Skeletal muscle tissue (tissue), 5 donors: ENCODE data around the gene ABCA7. TPM values are rescaled to one million over a fixed set of nuclear protein-coding genes. Genes with fewer than 3 reads are reported as not detected.
"Not testable (repeated sequence)": the region's sequence is repeated elsewhere in the genome, so short reads cannot be mapped to it uniquely, and the experiment has no call there.

Experiments used
- H3K27ac ChIP-seq: one replicate; pipeline ENCODE4 v1.7.0; 2013; ENCODE audit warnings: mild to moderate bottlenecking, low read depth, low read length, inconsistent platforms
- H3K27me3 ChIP-seq, 3 donors: one replicate each; pipeline ENCODE4 v1.7.0; 2013; ENCODE audit warnings: low read length in 3 of 3; ENCODE audit not compliant: control insufficient read depth in 3 of 3, insufficient read depth in 3 of 3
- H3K36me3 ChIP-seq, 3 donors: one replicate each; pipeline ENCODE4 v1.7.0; 2013; ENCODE audit warnings: low read length in 3 of 3; ENCODE audit not compliant: control insufficient read depth in 3 of 3, insufficient read depth in 3 of 3
- H3K4me1 ChIP-seq, 3 donors: one replicate each; pipeline ENCODE4 v1.7.0; 2013; ENCODE audit warnings: low read length in 3 of 3, mild to moderate bottlenecking in 3 of 3; ENCODE audit not compliant: control insufficient read depth in 3 of 3, insufficient read depth in 3 of 3
- H3K4me3 ChIP-seq, 3 donors: one replicate each; pipeline ENCODE4 v1.7.0; 2013; ENCODE audit warnings: low read length in 3 of 3
- H3K9ac ChIP-seq, 3 donors: one replicate each; pipeline ENCODE4 v1.7.0; 2013; ENCODE audit warnings: low read length in 3 of 3, mild to moderate bottlenecking in 3 of 3, moderate library complexity in 2 of 3, low read depth in 1 of 3
- H3K9me3 ChIP-seq, 3 donors: one replicate each; pipeline ENCODE4 v1.7.0; 2013; ENCODE audit warnings: low read length in 3 of 3; ENCODE audit not compliant: control insufficient read depth in 3 of 3
- small RNA-seq: library from RNA; depleted of rRNA; stranded (forward); fragments of <200 nt; gene quantifications from one replicate; pipeline ENCODE3, GENCODE V24; 2014
- total RNA-seq: library from RNA; depleted of rRNA; stranded (reverse); fragments of >200 nt; gene quantifications from one replicate; pipeline ENCODE4 v1.2.3, GENCODE V29; 2014
- donor health status: Osteomylitis.

Gene ABCA7
- total RNA-seq, 1 donor from 2014 or later, result 6.8 TPM

GRCh38 chr19:1113030-1113985 is 73.4 kb downstream of the ABCA7 start:
- no peaks in the 10 kb centered on the region for H3K27me3 ChIP-seq
- H3K36me3 ChIP-seq, result peaks cover 25 to 32% (median 28%) of the 10 kb centered on the region in 3 donors
- H3K9ac ChIP-seq, result peak overlapping the region; percentile 59 to 82 (median 73)
- H3K9me3 ChIP-seq, result no peaks in the 10 kb centered on the region
- peak overlapping the region; percentile 31 to 60 (median 50) for H3K4me3 ChIP-seq
- peak overlapping the region; percentile 83 for H3K27ac ChIP-seq
- H3K4me1 ChIP-seq, result peaks cover 8 to 20% (median 16%) of the 10 kb centered on the region in 3 donors

- Histone ChIP-seq H3K9ac (peak overlapping the region; percentile 59 to 82 (median 73)), H3K27ac (peak overlapping the region; percentile 83), H3K27me3 (no peaks in the 10 kb centered on the region), H3K36me3 (peaks cover 26 to 35% (median 34%) of the 10 kb centered on the region in 3 donors), H3K4me3 (peak overlapping the region; percentile 31 to 60 (median 50)), H3K4me1 (peaks cover 8 to 20% (median 16%) of the 10 kb centered on the region in 3 donors), H3K9me3 (no peaks in the 10 kb centered on the region)
These were observed 74.1 kb downstream of the ABCA7 start for GRCh38 chr19:1113986-1114483.

GRCh38 chr19:1114728-1115127 is 74.8 kb downstream of the ABCA7 start:
- not testable (repeated sequence) for H3K27me3 ChIP-seq, H3K9me3 ChIP-seq, H3K4me3 ChIP-seq, H3K27ac ChIP-seq, H3K9ac ChIP-seq
- H3K36me3 ChIP-seq, result peaks cover 31 to 40% (median 37%) of the 10 kb centered on the region in 3 donors
- H3K4me1 ChIP-seq, result peaks cover 8 to 20% (median 16%) of the 10 kb centered on the region in 3 donors

Small RNAs within 50 kb of the gene (small RNA-seq; reads per million reads assigned to genes)
- gene RNU6-2, result 0.30 reads per million, percentile 31 among the genes with 10 or more reads in this experiment

Other genes with a start within 250 kb of the ABCA7 start
- gene PTBP1, start 242.7 kb upstream of the ABCA7 start, total RNA-seq, result 50.1 TPM
- 0.52 TPM for gene PLPPR3, start 218.2 kb upstream of the ABCA7 start, total RNA-seq
- gene AZU1, start 212.3 kb upstream of the ABCA7 start, total RNA-seq, result 2.6 TPM
- 4.7 TPM for gene PRTN3, start 199.1 kb upstream of the ABCA7 start, total RNA-seq
- 0.52 TPM for gene ELANE, start 187.8 kb upstream of the ABCA7 start, total RNA-seq
- 33.4 TPM for gene CFD, start 180.4 kb upstream of the ABCA7 start, total RNA-seq
- gene MED16, start 146.9 kb upstream of the ABCA7 start, total RNA-seq, result 18.3 TPM
- gene RNU6-9, start 146.6 kb upstream of the ABCA7 start, total RNA-seq, result not detected
- 30.8 TPM for gene R3HDM4, start 126.9 kb upstream of the ABCA7 start, total RNA-seq
- gene KISS1R, start 122.8 kb upstream of the ABCA7 start, total RNA-seq, result not detected
- 2.6 TPM for gene ARID3A, start 114.1 kb upstream of the ABCA7 start, total RNA-seq
- 35.5 TPM for gene WDR18, start 55.8 kb upstream of the ABCA7 start, total RNA-seq
- gene GRIN3B, start 39.7 kb upstream of the ABCA7 start, total RNA-seq, result not detected
- gene TMEM259, start 19.0 kb upstream of the ABCA7 start, total RNA-seq, result 25.6 TPM
- gene RNU6-2, start 18.6 kb upstream of the ABCA7 start, total RNA-seq, result not detected
- 40.2 TPM for gene CNN2, start 13.5 kb upstream of the ABCA7 start, total RNA-seq
- gene ARHGAP45, start 27.1 kb downstream of the ABCA7 start, total RNA-seq, result 8.9 TPM
- 39.1 TPM for gene POLR2E, start 55.3 kb downstream of the ABCA7 start, total RNA-seq
- 139 TPM for gene GPX4, start 63.9 kb downstream of the ABCA7 start, total RNA-seq
- 10.4 TPM for gene SBNO2, start 134.2 kb downstream of the ABCA7 start, total RNA-seq
- 51.7 TPM for gene STK11, start 165.7 kb downstream of the ABCA7 start, total RNA-seq
- gene CBARP, start 197.9 kb downstream of the ABCA7 start, total RNA-seq, result not detected
- gene ATP5F1D, start 201.6 kb downstream of the ABCA7 start, total RNA-seq, result 24.5 TPM
- 5.2 TPM for gene MIDN, start 208.5 kb downstream of the ABCA7 start, total RNA-seq
- gene CIRBP, start 229.2 kb downstream of the ABCA7 start, total RNA-seq, result 413 TPM
- gene FAM174C, start 235.4 kb downstream of the ABCA7 start, total RNA-seq, result 9.4 TPM
- 1.0 TPM for gene EFNA2, start 245.8 kb downstream of the ABCA7 start, total RNA-seq